Body of pancreas (tissue), 4 donors: ENCODE data around the gene COPS3.

Experiments
- POLR2A ChIP-seq, 3 donors: fragments of 450-650 bp; IDR thresholded peaks; one replicate each; pipeline ENCODE4 v1.6.1; 2016; ENCODE audit warnings: antibody characterized with exemption in 3 of 3, mild to moderate bottlenecking in 2 of 3
- TF ChIP-seq, protein P1 (sequence below), 7 experiments: fragments of 450-650 bp in 4 of 7; fragments of 200-600 bp in 3 of 7; sonication (generic) in 3 of 7; IDR thresholded peaks; one replicate each; pipeline ENCODE4 v1.5.1; 2016 to 2019; ENCODE audit warnings: antibody characterized with exemption in 7 of 7

DNA sequence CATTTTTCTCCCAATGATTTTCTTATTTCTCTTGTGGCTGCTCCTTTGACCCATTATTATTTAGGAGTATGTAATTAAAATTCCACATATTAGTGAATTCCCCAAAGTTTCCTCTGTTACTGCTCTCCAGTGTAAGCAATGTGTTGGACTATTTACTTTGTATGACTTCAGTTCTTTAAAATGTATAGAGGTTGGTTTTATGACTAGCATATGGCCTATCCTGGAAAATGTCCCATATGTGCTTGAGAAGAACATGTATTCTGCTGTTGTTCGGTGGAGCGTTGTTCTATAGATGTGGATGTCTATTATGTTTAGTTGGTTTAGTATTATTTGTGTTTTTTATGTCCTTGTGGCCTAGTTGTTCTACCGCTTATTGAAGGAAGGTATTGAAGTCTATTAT, 16.2 kb upstream of the COPS3 start:
- TF ChIP-seq, protein P1, sequence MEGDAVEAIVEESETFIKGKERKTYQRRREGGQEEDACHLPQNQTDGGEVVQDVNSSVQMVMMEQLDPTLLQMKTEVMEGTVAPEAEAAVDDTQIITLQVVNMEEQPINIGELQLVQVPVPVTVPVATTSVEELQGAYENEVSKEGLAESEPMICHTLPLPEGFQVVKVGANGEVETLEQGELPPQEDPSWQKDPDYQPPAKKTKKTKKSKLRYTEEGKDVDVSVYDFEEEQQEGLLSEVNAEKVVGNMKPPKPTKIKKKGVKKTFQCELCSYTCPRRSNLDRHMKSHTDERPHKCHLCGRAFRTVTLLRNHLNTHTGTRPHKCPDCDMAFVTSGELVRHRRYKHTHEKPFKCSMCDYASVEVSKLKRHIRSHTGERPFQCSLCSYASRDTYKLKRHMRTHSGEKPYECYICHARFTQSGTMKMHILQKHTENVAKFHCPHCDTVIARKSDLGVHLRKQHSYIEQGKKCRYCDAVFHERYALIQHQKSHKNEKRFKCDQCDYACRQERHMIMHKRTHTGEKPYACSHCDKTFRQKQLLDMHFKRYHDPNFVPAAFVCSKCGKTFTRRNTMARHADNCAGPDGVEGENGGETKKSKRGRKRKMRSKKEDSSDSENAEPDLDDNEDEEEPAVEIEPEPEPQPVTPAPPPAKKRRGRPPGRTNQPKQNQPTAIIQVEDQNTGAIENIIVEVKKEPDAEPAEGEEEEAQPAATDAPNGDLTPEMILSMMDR (IDR thresholded peaks at IDR 0.05) = no peak
- TF ChIP-seq POLR2A (IDR thresholded peaks at IDR 0.05) = no peak
